Right atrium auricular region (tissue), 2 donors: ENCODE data around the gene GGTA1. TPM values are rescaled to one million over a fixed set of nuclear protein-coding genes. Genes with fewer than 3 reads are reported as not detected.
A peak's percentile ranks its signal among the peaks of the same experiment; 100 is the strongest.
"Not testable (repeated sequence)": the region's sequence is repeated elsewhere in the genome, so short reads cannot be mapped to it uniquely, and the experiment has no call there.

Source experiments
- DNase-seq: peaks from one replicate; pipeline ENCODE4 v3.0.0-alpha.2; 2019; ENCODE audit warnings: low spot score
- H3K27ac ChIP-seq, 2 donors: fragments of 200-600 bp; sonication (generic); 1 replicate in 1 of 2; 2 replicates in 1 of 2; pipeline ENCODE4 v1.5.1; 2016 to 2019
- H3K27me3 ChIP-seq, 2 donors: fragments of 200-600 bp; sonication (generic); one replicate each; pipeline versions ENCODE4 v1.5.1 to v1.6.0; 2017 to 2019
- H3K36me3 ChIP-seq: fragments of 200-600 bp; sonication (generic); one replicate; pipeline ENCODE4 v1.5.1; 2016
- H3K4me1 ChIP-seq, 2 donors: fragments of 200-600 bp; sonication (generic); one replicate each; pipeline versions ENCODE4 v1.5.1 to v1.6.0; 2017 to 2019
- H3K4me3 ChIP-seq, 2 donors: fragments of 200-600 bp; sonication (generic); 1 replicate in 1 of 2; 2 replicates in 1 of 2; pipeline ENCODE4 v1.5.1; 2017 to 2019; ENCODE audit warnings: mild to moderate bottlenecking in 1 of 2, moderate library complexity in 1 of 2
- H3K9me3 ChIP-seq, 2 donors: fragments of 200-600 bp; sonication (generic); one replicate each; pipeline ENCODE4 v1.5.1; 2019
- total RNA-seq, 2 donors: library from RNA; depleted of rRNA; stranded (reverse); fragments of >200 nt; gene quantifications; one replicate each; pipeline ENCODE4 v1.1.0, GENCODE V29; 2016
- TF ChIP-seq, protein P1 (sequence below), 2 donors: fragments of 200-600 bp; sonication (generic); IDR thresholded peaks; one replicate each; pipeline ENCODE4 v1.5.1; 2019; ENCODE audit warnings: antibody characterized with exemption in 2 of 2

Gene GGTA1
- total RNA-seq, 2 donors from 2014 or later, result 11.6 to 15.2 TPM

DNA sequence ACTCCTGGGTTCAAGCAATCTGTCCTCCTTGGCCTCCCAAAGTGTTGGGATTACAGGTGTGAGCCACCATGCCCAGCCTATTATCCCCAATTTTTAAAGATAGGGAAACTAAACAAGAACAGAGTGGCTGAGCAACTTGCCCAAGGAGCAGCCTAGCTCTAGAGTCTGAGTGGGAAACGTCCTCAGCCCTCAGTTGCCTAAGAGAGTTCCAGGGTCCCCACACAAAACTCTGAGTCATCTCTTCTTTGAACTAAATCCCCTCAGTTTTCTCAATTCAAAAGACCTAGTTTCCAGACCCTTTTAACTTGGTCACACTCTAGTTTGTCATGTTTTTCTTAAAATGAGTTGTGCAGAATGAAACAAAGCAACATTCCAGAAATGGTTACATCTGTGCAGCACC is 33.5 kb downstream of the GGTA1 start:
- peaks cover 0 to 11% of the 10 kb centered on the region in 2 donors for H3K4me1 ChIP-seq
- TF ChIP-seq, protein P1, sequence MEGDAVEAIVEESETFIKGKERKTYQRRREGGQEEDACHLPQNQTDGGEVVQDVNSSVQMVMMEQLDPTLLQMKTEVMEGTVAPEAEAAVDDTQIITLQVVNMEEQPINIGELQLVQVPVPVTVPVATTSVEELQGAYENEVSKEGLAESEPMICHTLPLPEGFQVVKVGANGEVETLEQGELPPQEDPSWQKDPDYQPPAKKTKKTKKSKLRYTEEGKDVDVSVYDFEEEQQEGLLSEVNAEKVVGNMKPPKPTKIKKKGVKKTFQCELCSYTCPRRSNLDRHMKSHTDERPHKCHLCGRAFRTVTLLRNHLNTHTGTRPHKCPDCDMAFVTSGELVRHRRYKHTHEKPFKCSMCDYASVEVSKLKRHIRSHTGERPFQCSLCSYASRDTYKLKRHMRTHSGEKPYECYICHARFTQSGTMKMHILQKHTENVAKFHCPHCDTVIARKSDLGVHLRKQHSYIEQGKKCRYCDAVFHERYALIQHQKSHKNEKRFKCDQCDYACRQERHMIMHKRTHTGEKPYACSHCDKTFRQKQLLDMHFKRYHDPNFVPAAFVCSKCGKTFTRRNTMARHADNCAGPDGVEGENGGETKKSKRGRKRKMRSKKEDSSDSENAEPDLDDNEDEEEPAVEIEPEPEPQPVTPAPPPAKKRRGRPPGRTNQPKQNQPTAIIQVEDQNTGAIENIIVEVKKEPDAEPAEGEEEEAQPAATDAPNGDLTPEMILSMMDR (IDR thresholded peaks at IDR 0.05), result no peak
- H3K36me3 ChIP-seq, result no peaks in the 10 kb centered on the region
- no peak overlapping the region for H3K27ac ChIP-seq
- H3K27me3 ChIP-seq, result no peaks in the 10 kb centered on the region
- H3K9me3 ChIP-seq, result no peaks in the 10 kb centered on the region
- no peak overlapping the region for H3K4me3 ChIP-seq
- DNase-seq, result no peak

DNA sequence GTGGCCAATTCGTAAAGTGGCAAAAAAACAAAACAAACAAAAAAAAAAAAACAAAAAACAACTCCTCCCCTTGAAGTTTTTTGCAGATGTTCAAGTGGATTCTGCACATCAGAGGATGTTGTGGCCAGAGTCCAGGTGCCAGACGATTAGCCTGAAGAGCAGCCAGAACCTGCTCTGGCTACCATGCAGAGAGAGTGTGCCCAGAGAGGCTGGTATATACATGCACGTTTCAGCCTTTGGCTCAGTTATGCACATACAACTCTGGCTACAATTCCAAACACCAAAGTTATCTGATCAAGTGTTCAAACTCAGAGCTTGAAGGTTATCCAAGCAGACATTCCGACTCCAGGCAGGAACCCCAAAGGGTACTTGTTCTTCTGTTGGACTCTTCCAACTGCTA is 34.7 kb downstream of the GGTA1 start:
- no peak for DNase-seq
- Histone ChIP-seq H3K9me3 (no peaks in the 10 kb centered on the region), H3K36me3 (no peaks in the 10 kb centered on the region), H3K27ac (no peak overlapping the region), H3K4me3 (no peak overlapping the region), H3K27me3 (no peaks in the 10 kb centered on the region), H3K4me1 (peaks cover 0 to 11% of the 10 kb centered on the region in 2 donors)
- TF ChIP-seq, protein P1 (IDR thresholded peaks at IDR 0.05), result no peak

DNA sequence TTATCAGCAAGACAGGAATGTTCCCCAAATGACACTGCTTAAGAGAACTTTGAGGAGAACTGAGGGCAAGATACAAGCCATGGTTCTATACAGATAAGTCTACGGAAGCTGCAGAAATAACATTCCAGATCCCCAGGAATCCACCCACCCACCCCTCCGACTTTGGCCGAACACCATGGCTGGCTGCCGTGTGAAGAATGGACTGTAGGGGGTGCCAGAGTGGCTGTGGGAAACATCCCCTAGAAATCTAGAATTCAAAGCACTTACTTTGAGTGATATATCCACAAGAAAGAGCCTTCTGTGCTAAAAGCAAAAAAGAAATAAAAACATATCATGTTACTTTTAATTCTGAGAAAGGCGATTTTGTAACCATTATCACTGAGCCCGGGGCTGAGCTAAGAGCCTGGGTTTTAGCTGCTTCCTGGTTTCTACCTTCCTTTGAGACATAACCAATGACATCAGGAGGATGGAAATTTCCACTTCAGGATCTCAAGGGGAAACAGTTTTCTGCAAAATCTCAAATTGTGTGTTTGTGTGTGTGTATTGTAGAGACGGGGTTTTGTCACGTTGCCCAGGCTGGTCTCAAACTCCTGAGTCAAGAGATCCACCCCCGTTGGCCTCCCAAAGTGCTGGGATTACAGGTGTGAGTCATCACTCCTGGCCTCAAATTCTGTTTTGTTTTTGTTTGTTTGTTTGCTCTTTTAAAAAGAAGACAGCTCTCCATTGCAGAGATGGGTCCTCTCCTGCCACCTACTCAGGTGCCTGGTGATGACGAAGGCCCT is 36.4 kb downstream of the GGTA1 start:
- Histone ChIP-seq H3K27me3 (no peaks in the 10 kb centered on the region), H3K9me3 (no peaks in the 10 kb centered on the region), H3K4me3 (no peak overlapping the region), H3K4me1 (peaks cover 0 to 11% of the 10 kb centered on the region in 2 donors), H3K27ac (no peak overlapping the region), H3K36me3 (no peaks in the 10 kb centered on the region)
- TF ChIP-seq, protein P1 (IDR thresholded peaks at IDR 0.05), result peak; percentile 75 to 88
- peak; percentile 76 for DNase-seq

DNA sequence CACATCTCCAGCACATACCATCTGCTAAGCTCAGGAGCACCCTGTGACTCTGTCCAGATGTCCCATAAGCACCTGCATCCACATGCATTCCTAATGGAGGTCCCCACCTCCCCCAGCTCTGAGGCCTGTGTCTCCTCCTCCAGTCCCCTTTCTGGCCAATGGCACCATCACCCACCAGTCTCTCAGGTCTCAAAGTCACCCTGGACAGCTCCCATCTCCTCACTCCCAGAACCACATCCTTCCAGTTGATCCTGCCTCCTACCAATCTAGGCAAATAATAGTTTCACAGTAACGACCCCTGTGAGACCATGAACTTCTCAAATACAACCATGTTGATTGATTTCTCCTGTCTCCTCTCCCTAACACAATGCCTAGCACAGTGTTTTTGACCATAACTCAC is 40.1 kb downstream of the GGTA1 start:
- no peaks in the 10 kb centered on the region for H3K36me3 ChIP-seq
- H3K27ac ChIP-seq, result no peak overlapping the region
- H3K4me3 ChIP-seq, result no peak overlapping the region
- no peaks in the 10 kb centered on the region for H3K9me3 ChIP-seq
- H3K27me3 ChIP-seq, result no peaks in the 10 kb centered on the region
- DNase-seq, result no peak
- peaks cover 0 to 11% of the 10 kb centered on the region in 2 donors for H3K4me1 ChIP-seq
- TF ChIP-seq, protein P1 (IDR thresholded peaks at IDR 0.05), result no peak

DNA sequence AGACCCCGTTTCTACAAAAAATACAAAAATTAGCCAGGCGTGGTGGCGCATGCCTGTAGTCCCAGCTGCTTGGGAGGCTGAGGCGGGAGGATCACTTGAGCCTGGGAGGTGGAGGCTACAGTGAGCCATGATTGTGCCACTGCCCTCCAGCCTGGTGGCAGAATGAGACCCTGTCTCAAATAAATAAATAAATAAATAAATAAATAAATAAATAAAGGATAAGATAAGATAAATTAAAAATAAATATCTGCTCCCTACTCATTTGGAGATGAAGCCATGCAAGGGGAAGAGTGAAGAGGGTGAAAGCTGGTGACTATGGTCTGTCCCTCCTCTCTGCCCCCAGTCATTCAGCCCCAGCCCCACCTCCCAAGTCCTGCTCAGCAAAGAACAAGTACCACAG is 41.2 kb downstream of the GGTA1 start:
- not testable (repeated sequence) for H3K36me3 ChIP-seq, H3K4me3 ChIP-seq, H3K27ac ChIP-seq, DNase-seq, H3K9me3 ChIP-seq, H3K27me3 ChIP-seq
- H3K4me1 ChIP-seq, result peaks cover 0 to 15% of the 10 kb centered on the region in 2 donors

DNA sequence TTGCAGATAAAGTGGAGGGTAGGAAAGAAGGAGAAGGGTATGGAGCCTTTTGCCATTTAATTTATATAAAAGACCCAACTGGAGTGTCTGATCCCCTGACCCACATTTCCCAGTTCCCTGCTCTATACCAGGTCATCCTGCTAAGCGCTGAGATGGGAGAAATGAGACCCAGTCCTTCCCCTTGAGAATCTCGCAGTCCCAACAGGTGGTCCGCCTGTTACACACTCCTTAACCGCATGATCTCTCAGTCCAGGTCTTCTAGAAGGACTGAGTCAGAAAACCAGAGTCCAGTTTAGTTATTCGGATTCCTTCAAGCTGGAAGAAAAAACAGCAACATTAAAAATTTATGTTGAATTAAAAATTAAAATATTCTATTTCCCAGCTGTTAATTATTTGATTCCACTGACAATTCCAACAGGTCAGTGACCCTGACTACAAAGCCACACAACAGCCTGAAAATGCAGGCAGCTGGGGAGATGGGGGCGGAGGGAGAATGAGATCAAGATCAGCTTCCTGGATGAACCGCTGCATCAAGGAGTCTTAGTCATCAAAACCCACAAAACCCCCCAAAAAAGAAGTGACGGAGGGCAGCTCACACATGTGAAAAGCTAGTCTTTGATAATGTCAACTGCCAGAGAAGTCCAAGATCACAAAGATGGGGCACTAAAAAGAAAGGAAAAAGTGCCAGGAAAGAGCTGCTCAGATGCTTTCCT is 44.0 kb downstream of the GGTA1 start:
- Histone ChIP-seq H3K27ac (no peak overlapping the region), H3K9me3 (no peaks in the 10 kb centered on the region), H3K4me3 (no peak overlapping the region), H3K27me3 (no peaks in the 10 kb centered on the region), H3K4me1 (peaks cover 0 to 31% of the 10 kb centered on the region in 2 donors), H3K36me3 (no peaks in the 10 kb centered on the region)
- DNase-seq, result no peak
- TF ChIP-seq, protein P1 (IDR thresholded peaks at IDR 0.05), result no peak
